ENCODE results near the gene CCDC51. TPM values are rescaled to one million over a fixed set of nuclear protein-coding genes. Genes with fewer than 3 reads are reported as not detected.
A peak's percentile ranks its signal among the peaks of the same experiment; 100 is the strongest.

Gene CCDC51
- total and polyA plus RNA-seq, 2 donors (not counting 3 experiments of a cell fraction or from before 2014, with no cell fraction given): 11.2 to 11.3 TPM

GRCh38 chr3:48473617-48473952 lies 33.7 kb upstream of the CCDC51 start:
- intact Hi-C loops (cut with micrococcal nuclease): loop anchor here (1.0 kb wide), 3 partner anchors 8 to 73 kb away; no protein-coding TSS in a partner anchor

More at GRCh38 chr3:48473617-48473952, 33.7 kb upstream of the CCDC51 start:
- H3K4me2 ChIP-seq (ENCODE audit: insufficient read depth, low read length): peak overlapping the region; percentile 14
- TF ChIP-seq EZH2 (IDR thresholded peaks at IDR 0.05; ENCODE audit: borderline replicate concordance, low read depth, low read length, severe bottlenecking) (no peak), MAX (IDR thresholded peaks at IDR 0.05; ENCODE audit: insufficient read depth, insufficient read length) (no peak), POLR2A (IDR thresholded peaks at IDR 0.05; ENCODE audit: low read depth, low read length) (no peak), JUN (IDR thresholded peaks at IDR 0.05; ENCODE audit: borderline replicate concordance, insufficient read depth, insufficient read length, low read depth) (no peak), FOS (IDR thresholded peaks at IDR 0.05; ENCODE audit: borderline replicate concordance, insufficient read depth, low read length) (no peak), POLR2AphosphoS5 (IDR thresholded peaks at IDR 0.05; ENCODE audit: insufficient read depth, low read depth, low read length) (no peak), CTCF (IDR thresholded peaks at IDR 0.05; ENCODE audit: extremely low read depth in 1 of 2, insufficient read depth in 1 of 2, low read depth in 1 of 2, low read length in 2 of 2) (no peak), MYC (IDR thresholded peaks at IDR 0.05; ENCODE audit: low read depth, low read length) (no peak), GATA2 (IDR thresholded peaks at IDR 0.05; ENCODE audit: insufficient read depth, insufficient read length, low read depth, low read length) (no peak)
- no peaks in the 10 kb centered on the region for H3K27me3 ChIP-seq (ENCODE audit: control insufficient read depth in 2 of 2, insufficient read depth in 2 of 2, low read length in 2 of 2)
- H2AFZ ChIP-seq (ENCODE audit: low read depth, low read length): peak overlapping the region; percentile 66
- dilution Hi-C loops (cut with MboI; ENCODE audit: extremely low pct_ligation_motif_present, low sequenced_read_pairs): no loop called here
- FAIRE-seq (no peak), DNase-seq (ENCODE audit: low read depth, low spot score) (no peak)
- no peak overlapping the region for H3K9ac ChIP-seq (replicated peaks; ENCODE audit: extremely low read depth, insufficient read depth, low read length)
- peaks cover 10% of the 10 kb centered on the region for H3K4me1 ChIP-seq (ENCODE audit: control insufficient read depth, extremely low read depth, insufficient read depth, low read length)
- no peaks in the 10 kb centered on the region for H4K20me1 ChIP-seq (replicated peaks; ENCODE audit: control insufficient read depth, extremely low read depth, insufficient read depth, low read length)
- no peak overlapping the region for H3K4me3 ChIP-seq (replicated peaks in 1 of 3; ENCODE audit: insufficient read depth in 1 of 3, low read depth in 1 of 3, low read length in 3 of 3)
- no peaks in the 10 kb centered on the region for H3K9me1 ChIP-seq (replicated peaks; ENCODE audit: control insufficient read depth, extremely low read depth, insufficient read depth, low read length)
- ChIA-PET CTCF (interaction anchor here (1.0 to 3.9 kb wide), 9 partner anchors 9 to 76 kb away, joined by 3 to 26 read pairs (median 10); partner anchors contain the start of genes CCDC51 and TMA7), POLR2A (interaction anchor here (0.6 to 0.7 kb wide), 3 partner anchors 26 to 45 kb away, joined by 4 to 8 read pairs (median 4); no protein-coding TSS in a partner anchor)
- peak overlapping the region; percentile 95 for H3K27ac ChIP-seq (ENCODE audit: insufficient read depth, low read depth, low read length)
- BruUV-seq (replicated peaks): no TSS peak
- H3K36me3 ChIP-seq (ENCODE audit: control insufficient read depth in 2 of 2, extremely low read depth in 1 of 2, insufficient read depth in 2 of 2, low read length in 2 of 2): peaks cover 0 to 26% of the 10 kb centered on the region in 2 experiments
- no peaks in the 10 kb centered on the region for H3K9me3 ChIP-seq (replicated peaks; ENCODE audit: control insufficient read depth, insufficient read depth, low read length)
- peaks cover 38% of the 10 kb centered on the region for H3K79me2 ChIP-seq (ENCODE audit: control insufficient read depth, insufficient read depth, low read length)
